ENCODE results near the gene SH3GLB1. TPM values are rescaled to one million over a fixed set of nuclear protein-coding genes. Genes with fewer than 3 reads are reported as not detected.

SH3GLB1 gene
- total RNA-seq, 1 experiment from 2014 or later, result 36.6 TPM

DNA sequence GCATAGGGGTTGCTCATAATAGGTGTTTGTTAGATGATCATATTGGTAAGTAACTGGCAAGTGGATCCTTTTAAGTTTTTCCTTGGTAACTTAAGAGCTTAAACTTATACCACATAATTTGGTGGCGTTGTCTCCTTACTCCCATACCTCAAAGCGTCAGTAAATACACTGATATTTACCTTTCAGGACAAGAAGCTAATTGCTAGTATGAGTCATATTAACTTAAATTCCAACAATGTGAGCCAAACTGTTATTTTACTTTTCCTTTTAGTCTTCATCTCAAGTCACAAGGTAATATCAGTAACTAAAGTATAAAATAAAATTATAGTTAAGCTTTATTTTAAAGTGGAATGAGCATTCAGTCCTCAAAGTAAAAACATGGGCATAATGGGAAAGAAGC lies 9.0 kb upstream of the SH3GLB1 start:
- no peaks in the 10 kb centered on the region; the same call in none of the 2 replicates for H3K27me3 Mint-ChIP-seq (ENCODE audit: low read depth)
- H3K4me3 Mint-ChIP-seq, result no peak overlapping the region
- no peak overlapping the region for H4K5ac ChIP-seq (ENCODE audit: insufficient read length, low read depth, low read length)
- no peak overlapping the region for H2AFZ ChIP-seq (ENCODE audit: low read length)
- H2BK12ac ChIP-seq (ENCODE audit: insufficient read length, low read depth, low read length), result no peak overlapping the region
- H3K36me3 Mint-ChIP-seq (ENCODE audit: insufficient read depth in 1 of 3, low read depth in 3 of 3), result no peaks in the 10 kb centered on the region
- WGBS (ENCODE audit: extremely low coverage, insufficient read length, low lambda C conversion rate), result no CpG with 5 or more reads among the region's 2 CpGs
- no peak for DNase-seq
- TF ChIP-seq, protein P1, sequence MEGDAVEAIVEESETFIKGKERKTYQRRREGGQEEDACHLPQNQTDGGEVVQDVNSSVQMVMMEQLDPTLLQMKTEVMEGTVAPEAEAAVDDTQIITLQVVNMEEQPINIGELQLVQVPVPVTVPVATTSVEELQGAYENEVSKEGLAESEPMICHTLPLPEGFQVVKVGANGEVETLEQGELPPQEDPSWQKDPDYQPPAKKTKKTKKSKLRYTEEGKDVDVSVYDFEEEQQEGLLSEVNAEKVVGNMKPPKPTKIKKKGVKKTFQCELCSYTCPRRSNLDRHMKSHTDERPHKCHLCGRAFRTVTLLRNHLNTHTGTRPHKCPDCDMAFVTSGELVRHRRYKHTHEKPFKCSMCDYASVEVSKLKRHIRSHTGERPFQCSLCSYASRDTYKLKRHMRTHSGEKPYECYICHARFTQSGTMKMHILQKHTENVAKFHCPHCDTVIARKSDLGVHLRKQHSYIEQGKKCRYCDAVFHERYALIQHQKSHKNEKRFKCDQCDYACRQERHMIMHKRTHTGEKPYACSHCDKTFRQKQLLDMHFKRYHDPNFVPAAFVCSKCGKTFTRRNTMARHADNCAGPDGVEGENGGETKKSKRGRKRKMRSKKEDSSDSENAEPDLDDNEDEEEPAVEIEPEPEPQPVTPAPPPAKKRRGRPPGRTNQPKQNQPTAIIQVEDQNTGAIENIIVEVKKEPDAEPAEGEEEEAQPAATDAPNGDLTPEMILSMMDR (conservative IDR thresholded peaks at IDR 0.05), result no peak
- H2BK20ac ChIP-seq (ENCODE audit: low read depth, low read length, poor library complexity, severe bottlenecking), result no peak overlapping the region
- H3K27ac Mint-ChIP-seq, result no peak overlapping the region
- H3K14ac ChIP-seq (ENCODE audit: insufficient read depth, low read length), result no peak overlapping the region
- H2BK120ac ChIP-seq (ENCODE audit: low read depth, low read length, poor library complexity, severe bottlenecking), result no peak overlapping the region
- no peaks in the 10 kb centered on the region for H3K9me3 ChIP-seq (ENCODE audit: control insufficient read depth, low read depth, low read length)
- H3K27ac ChIP-seq (ENCODE audit: insufficient read length, low read depth, low read length), result no peak overlapping the region
- H3K79me2 ChIP-seq (ENCODE audit: insufficient read depth, low read length), result no peaks in the 10 kb centered on the region
- no peaks in the 10 kb centered on the region for H4K20me1 ChIP-seq (ENCODE audit: control insufficient read depth, insufficient read depth, insufficient read length)
- H4K91ac ChIP-seq (ENCODE audit: insufficient read length, low read depth, low read length), result no peak overlapping the region
- no peak overlapping the region for H2AK5ac ChIP-seq (ENCODE audit: insufficient read length, low read length)
- H3K23ac ChIP-seq (ENCODE audit: insufficient read length, low read depth, low read length), result no peak overlapping the region
- peaks cover 14 to 17% of the 10 kb centered on the region in 2 experiments for H3K4me1 Mint-ChIP-seq
- H3K9me3 Mint-ChIP-seq, result no peaks in the 10 kb centered on the region; a peak in 1 of 5 replicates
- no peak overlapping the region for H3K4ac ChIP-seq (ENCODE audit: low read depth, low read length)
- H2BK5ac ChIP-seq (ENCODE audit: insufficient read length, low read length), result no peak overlapping the region
- peaks cover 3% of the 10 kb centered on the region; the same call in 1 of the 2 replicates for H3K4me1 ChIP-seq (ENCODE audit: insufficient read depth, low read length)
- no peaks in the 10 kb centered on the region for H3K23me2 ChIP-seq (ENCODE audit: insufficient read length, low read depth, low read length, poor library complexity, severe bottlenecking)
- H3K79me1 ChIP-seq (ENCODE audit: insufficient read depth, low read depth, low read length, poor library complexity, severe bottlenecking), result no peaks in the 10 kb centered on the region
- no peak overlapping the region for H3K18ac ChIP-seq (ENCODE audit: insufficient read length, low read depth, low read length)
- H3T11ph ChIP-seq (ENCODE audit: low read length), result no peak overlapping the region
- H3K56ac ChIP-seq (ENCODE audit: insufficient read length, low read depth, low read length), result no peak overlapping the region
- no peak overlapping the region for H3K4me2 ChIP-seq (ENCODE audit: insufficient read depth, insufficient read length, low read length)
- no peak overlapping the region for H2BK15ac ChIP-seq (ENCODE audit: low read depth, low read length)
- no peak overlapping the region for H3K9ac ChIP-seq (ENCODE audit: extremely low read depth, insufficient read length, low read length)
- no peaks in the 10 kb centered on the region for H3K27me3 ChIP-seq (ENCODE audit: insufficient read depth, low read length)
- H4K8ac ChIP-seq (replicated peaks; ENCODE audit: insufficient read length, low read depth, low read length), result no peak overlapping the region

Measured in H9 (cell line).